Measurements from ENCODE around the gene GATAD2A. TPM values are rescaled to one million over a fixed set of nuclear protein-coding genes. Genes with fewer than 3 reads are reported as not detected.

GATAD2A gene
- total and polyA plus RNA-seq, 7 donors, result 18.5 to 138 (median 30.2) TPM

DNA sequence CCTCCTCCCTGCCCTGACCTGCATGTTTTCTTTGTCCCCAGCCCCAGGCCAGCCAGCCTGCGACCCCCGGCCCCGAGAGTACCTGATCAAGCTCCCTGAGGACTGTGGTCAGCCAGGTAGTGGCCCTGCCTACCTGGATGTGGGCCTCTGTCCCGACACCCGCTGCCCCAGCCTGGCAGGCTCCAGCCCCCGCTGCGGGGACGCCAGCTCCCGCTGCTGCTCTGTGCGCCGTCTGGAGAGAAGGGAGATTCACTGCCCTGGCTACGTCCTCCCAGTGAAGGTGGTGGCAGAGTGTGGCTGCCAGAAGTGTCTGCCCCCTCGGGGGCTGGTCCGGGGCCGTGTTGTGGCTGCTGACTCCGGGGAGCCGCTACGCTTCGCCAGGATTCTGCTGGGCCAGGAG, 138.2 kb downstream of the GATAD2A start:
- Histone ChIP-seq H3K27ac (no peak overlapping the region), H3K36me3 (no peaks in the 10 kb centered on the region), H3K27me3 (peaks cover 38 to 97% (median 68%) of the 10 kb centered on the region in 3 donors), H3K4me1 (peaks cover 0 to 24% (median 21%) of the 10 kb centered on the region in 4 donors), H3K9me3 (no peaks in the 10 kb centered on the region), H3K4me3 (no peak overlapping the region)
- intact Hi-C loops (cut with DNase I), result no loop called here
- 91 to 92% methylated on average over 19 of the region's 19 CpGs for WGBS, 2 donors
- DNase-seq, result peak; percentile 57
- no peak for TF ChIP-seq EP300 (IDR thresholded peaks at IDR 0.05)
- TF ChIP-seq, protein P1, sequence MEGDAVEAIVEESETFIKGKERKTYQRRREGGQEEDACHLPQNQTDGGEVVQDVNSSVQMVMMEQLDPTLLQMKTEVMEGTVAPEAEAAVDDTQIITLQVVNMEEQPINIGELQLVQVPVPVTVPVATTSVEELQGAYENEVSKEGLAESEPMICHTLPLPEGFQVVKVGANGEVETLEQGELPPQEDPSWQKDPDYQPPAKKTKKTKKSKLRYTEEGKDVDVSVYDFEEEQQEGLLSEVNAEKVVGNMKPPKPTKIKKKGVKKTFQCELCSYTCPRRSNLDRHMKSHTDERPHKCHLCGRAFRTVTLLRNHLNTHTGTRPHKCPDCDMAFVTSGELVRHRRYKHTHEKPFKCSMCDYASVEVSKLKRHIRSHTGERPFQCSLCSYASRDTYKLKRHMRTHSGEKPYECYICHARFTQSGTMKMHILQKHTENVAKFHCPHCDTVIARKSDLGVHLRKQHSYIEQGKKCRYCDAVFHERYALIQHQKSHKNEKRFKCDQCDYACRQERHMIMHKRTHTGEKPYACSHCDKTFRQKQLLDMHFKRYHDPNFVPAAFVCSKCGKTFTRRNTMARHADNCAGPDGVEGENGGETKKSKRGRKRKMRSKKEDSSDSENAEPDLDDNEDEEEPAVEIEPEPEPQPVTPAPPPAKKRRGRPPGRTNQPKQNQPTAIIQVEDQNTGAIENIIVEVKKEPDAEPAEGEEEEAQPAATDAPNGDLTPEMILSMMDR (IDR thresholded peaks at IDR 0.05), result no peak
- no peak for TF ChIP-seq POLR2AphosphoS5 (IDR thresholded peaks at IDR 0.05)
- no peak for TF ChIP-seq POLR2A (IDR thresholded peaks at IDR 0.05)

DNA sequence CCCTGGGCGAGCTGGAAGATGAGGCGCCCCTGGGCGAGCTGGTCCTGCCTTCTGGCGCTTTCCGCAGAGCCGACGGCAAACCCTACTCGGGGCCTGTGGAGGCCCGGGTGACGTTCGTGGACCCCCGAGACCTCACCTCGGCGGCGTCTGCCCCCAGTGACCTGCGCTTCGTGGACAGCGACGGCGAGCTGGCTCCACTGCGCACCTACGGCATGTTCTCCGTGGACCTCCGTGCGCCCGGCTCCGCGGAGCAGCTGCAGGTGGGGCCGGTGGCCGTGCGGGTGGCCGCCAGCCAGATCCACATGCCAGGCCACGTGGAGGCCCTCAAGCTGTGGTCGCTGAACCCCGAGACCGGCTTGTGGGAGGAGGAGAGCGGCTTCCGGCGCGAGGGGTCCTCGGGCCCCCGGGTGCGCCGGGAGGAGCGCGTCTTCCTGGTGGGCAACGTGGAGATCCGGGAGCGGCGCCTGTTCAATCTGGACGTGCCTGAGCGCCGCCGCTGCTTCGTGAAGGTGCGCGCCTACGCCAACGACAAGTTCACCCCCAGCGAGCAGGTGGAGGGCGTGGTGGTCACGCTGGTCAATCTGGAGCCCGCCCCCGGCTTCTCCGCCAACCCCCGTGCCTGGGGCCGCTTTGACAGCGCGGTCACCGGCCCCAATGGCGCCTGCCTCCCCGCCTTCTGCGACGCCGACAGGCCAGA, 138.9 kb downstream of the GATAD2A start:
- intact Hi-C loops (cut with DNase I), result no loop called here
- Histone ChIP-seq H3K4me3 (no peak overlapping the region), H3K9me3 (no peaks in the 10 kb centered on the region), H3K27ac (no peak overlapping the region), H3K4me1 (peaks cover 0 to 20% (median 17%) of the 10 kb centered on the region in 4 donors), H3K36me3 (no peaks in the 10 kb centered on the region), H3K27me3 (peaks cover 38 to 97% (median 68%) of the 10 kb centered on the region in 3 donors)
- TF ChIP-seq POLR2AphosphoS5 (IDR thresholded peaks at IDR 0.05) (no peak), EP300 (IDR thresholded peaks at IDR 0.05) (no peak), POLR2A (IDR thresholded peaks at IDR 0.05) (no peak)
- TF ChIP-seq, protein P1 (IDR thresholded peaks at IDR 0.05), result no peak
- 90 to 94% methylated on average over 75 of the region's 75 CpGs for WGBS, 2 donors
- no peak for DNase-seq

DNA sequence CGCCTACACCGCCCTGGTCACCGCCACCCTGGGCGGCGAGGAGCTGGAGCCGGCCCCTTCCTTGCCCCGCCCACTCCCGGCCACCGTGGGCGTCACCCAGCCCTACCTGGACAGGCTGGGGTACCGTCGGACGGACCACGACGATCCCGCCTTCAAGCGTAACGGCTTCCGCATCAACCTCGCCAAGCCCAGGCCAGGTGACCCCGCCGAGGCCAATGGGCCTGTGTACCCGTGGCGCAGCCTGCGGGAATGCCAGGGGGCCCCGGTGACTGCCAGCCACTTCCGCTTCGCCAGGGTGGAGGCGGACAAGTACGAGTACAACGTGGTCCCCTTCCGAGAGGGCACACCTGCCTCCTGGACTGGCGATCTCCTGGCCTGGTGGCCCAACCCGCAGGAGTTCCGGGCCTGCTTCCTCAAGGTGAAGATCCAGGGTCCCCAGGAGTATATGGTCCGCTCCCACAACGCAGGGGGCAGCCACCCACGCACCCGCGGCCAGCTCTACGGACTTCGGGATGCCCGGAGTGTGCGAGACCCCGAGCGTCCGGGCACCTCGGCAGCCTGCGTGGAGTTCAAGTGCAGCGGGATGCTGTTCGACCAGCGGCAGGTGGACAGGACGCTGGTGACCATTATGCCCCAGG, 139.6 kb downstream of the GATAD2A start:
- no peak for DNase-seq
- H3K4me1 ChIP-seq, result peaks cover 0 to 17% (median 15%) of the 10 kb centered on the region in 4 donors
- intact Hi-C loops (cut with DNase I), result no loop called here
- H3K27me3 ChIP-seq, result peaks cover 34 to 97% (median 66%) of the 10 kb centered on the region in 3 donors
- no peak for TF ChIP-seq EP300 (IDR thresholded peaks at IDR 0.05)
- TF ChIP-seq, protein P1 (IDR thresholded peaks at IDR 0.05), result no peak
- no peak for TF ChIP-seq POLR2A (IDR thresholded peaks at IDR 0.05)
- no peak for TF ChIP-seq POLR2AphosphoS5 (IDR thresholded peaks at IDR 0.05)
- WGBS, 2 donors, result 87 to 94% methylated on average over 53 of the region's 53 CpGs
- H3K4me3 ChIP-seq, result no peak overlapping the region
- H3K27ac ChIP-seq, result no peak overlapping the region
- no peaks in the 10 kb centered on the region for H3K36me3 ChIP-seq
- no peaks in the 10 kb centered on the region for H3K9me3 ChIP-seq

DNA sequence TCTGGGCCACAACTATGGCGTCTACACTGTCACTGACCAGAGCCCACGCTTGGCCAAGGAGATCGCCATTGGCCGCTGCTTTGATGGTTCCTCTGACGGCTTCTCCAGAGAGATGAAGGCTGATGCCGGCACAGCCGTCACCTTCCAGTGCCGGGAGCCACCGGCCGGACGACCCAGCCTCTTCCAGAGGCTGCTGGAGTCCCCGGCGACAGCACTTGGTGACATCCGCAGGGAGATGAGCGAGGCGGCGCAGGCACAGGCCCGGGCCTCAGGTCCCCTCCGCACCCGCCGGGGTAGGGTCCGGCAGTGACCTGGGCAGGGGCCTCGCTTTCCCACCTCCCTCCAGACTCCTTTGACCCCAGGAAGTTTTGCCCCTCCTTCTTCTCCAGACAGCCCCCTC, 140.2 kb downstream of the GATAD2A start:
- intact Hi-C loops (cut with DNase I), result no loop called here
- Histone ChIP-seq H3K4me3 (no peak overlapping the region), H3K27ac (no peak overlapping the region), H3K27me3 (peaks cover 27 to 97% (median 59%) of the 10 kb centered on the region in 3 donors), H3K4me1 (peaks cover 0 to 10% (median 9%) of the 10 kb centered on the region in 4 donors), H3K9me3 (no peaks in the 10 kb centered on the region), H3K36me3 (no peaks in the 10 kb centered on the region)
- no peak for DNase-seq
- 94% methylated on average over 23 of the region's 23 CpGs for WGBS, 2 donors
- TF ChIP-seq POLR2A (IDR thresholded peaks at IDR 0.05) (no peak), EP300 (IDR thresholded peaks at IDR 0.05) (no peak), POLR2AphosphoS5 (IDR thresholded peaks at IDR 0.05) (no peak)
- TF ChIP-seq, protein P1 (IDR thresholded peaks at IDR 0.05), result no peak

Data from sigmoid colon (tissue), 7 donors.